Peyer's patch (tissue), 4 donors: ENCODE data around the gene TSC22D3.

Experiments used
- CTCF ChIP-seq, 6 experiments: fragments of 450-650 bp in 4 of 6; fragments of 200-600 bp in 2 of 6; sonication (generic) in 1 of 6; IDR thresholded peaks; one replicate each; pipeline ENCODE4 v1.5.1; 2017 to 2019; ENCODE audit warnings: antibody characterized with exemption in 6 of 6, mild to moderate bottlenecking in 3 of 6, moderate library complexity in 1 of 6
- POLR2A ChIP-seq, 2 donors: fragments of 450-650 bp; IDR thresholded peaks; one replicate each; pipeline ENCODE4 v1.5.1; 2017; ENCODE audit warnings: antibody characterized with exemption in 2 of 2, mild to moderate bottlenecking in 2 of 2, moderate library complexity in 2 of 2

GRCh38 chrX:107716118-107716684, 59.4 kb downstream of the TSC22D3 start:
- TF ChIP-seq CTCF (IDR thresholded peaks at IDR 0.05) (no peak), POLR2A (IDR thresholded peaks at IDR 0.05) (peak in 1 of 2 donors; percentile 44)
